GM19455 (cell line): ENCODE results near the gene RNU6-9.
"Not testable (repeated sequence)": the region's sequence is repeated elsewhere in the genome, so short reads cannot be mapped to it uniquely, and the experiment has no call there.

Experiments used
- ATAC-seq: cut with Tn5 transposase; IDR thresholded peaks from one replicate; pipeline ENCODE4 v1.9.1; 2021; ENCODE audit not compliant: unreplicated experiment

RNU6-9 gene

GRCh38 chr19:892894-893689, at the start of gene RNU6-9, which contains the start of gene MED16:
TSS of gene RNU6-9 (plus strand) at chr19:893484.
TSS of gene MED16 (minus strand) at chr19:893187. CDS start at chr19:891131, 2,056 bp downstream.
- ATAC-seq: peak; percentile 71

- no peak for ATAC-seq
Observed at GRCh38 chr19:843836-844545, 49.3 kb upstream of the RNU6-9 start.

GRCh38 chr19:844546-844971, 48.7 kb upstream of the RNU6-9 start:
- ATAC-seq: no peak

- no peak for ATAC-seq
Observed at GRCh38 chr19:845707-846521, 47.4 kb upstream of the RNU6-9 start.

GRCh38 chr19:848386-848921, 44.8 kb upstream of the RNU6-9 start:
- ATAC-seq: no peak

GRCh38 chr19:849195-849594, 44.1 kb upstream of the RNU6-9 start:
- ATAC-seq: not testable (repeated sequence)

GRCh38 chr19:850221-850978, 42.9 kb upstream of the RNU6-9 start:
- ATAC-seq: no peak

GRCh38 chr19:850979-851335, 42.3 kb upstream of the RNU6-9 start:
- no peak for ATAC-seq

- ATAC-seq: no peak
Observed at GRCh38 chr19:852136-853013, 40.9 kb upstream of the RNU6-9 start, which contains the start of gene ELANE. TSS of gene ELANE (plus strand) at chr19:852303. CDS start at chr19:852329, 26 bp downstream.

- no peak for ATAC-seq
Observed at GRCh38 chr19:853014-853585, 40.2 kb upstream of the RNU6-9 start.

- ATAC-seq: not testable (repeated sequence)
Observed at GRCh38 chr19:853614-854220, 39.6 kb upstream of the RNU6-9 start.

- ATAC-seq: no peak
Observed at GRCh38 chr19:854549-854948, 38.7 kb upstream of the RNU6-9 start.

GRCh38 chr19:855142-855541, 38.1 kb upstream of the RNU6-9 start:
- no peak for ATAC-seq

- ATAC-seq: no peak
Observed at GRCh38 chr19:855566-856120, 37.6 kb upstream of the RNU6-9 start.

GRCh38 chr19:858284-858683, 35.0 kb upstream of the RNU6-9 start:
- no peak for ATAC-seq

- no peak for ATAC-seq
Observed at GRCh38 chr19:858868-859843, 34.1 kb upstream of the RNU6-9 start, which contains the start of gene CFD. TSS of gene CFD (plus strand) at chr19:859664. CDS start at chr19:859690, 26 bp downstream.
